ENCODE results near the gene SNRK.
"Not testable (repeated sequence)": the region's sequence is repeated elsewhere in the genome, so short reads cannot be mapped to it uniquely, and the experiment has no call there.

GRCh38 chr3:43356033-43356432, 69.7 kb downstream of the SNRK start:
- not testable (repeated sequence) for TF ChIP-seq POLR2A, POLR2AphosphoS5 (IDR thresholded peaks at IDR 0.05; ENCODE audit: low read depth, low read length)
